ENCODE results near the gene RBM38. TPM values are rescaled to one million over a fixed set of nuclear protein-coding genes. Genes with fewer than 3 reads are reported as not detected.

Gene RBM38
- 24.3 to 36.9 TPM (median 34.0 TPM) in 5 replicates for total RNA-seq (2022; extraction: Qiagen RNA extraction)

DNA sequence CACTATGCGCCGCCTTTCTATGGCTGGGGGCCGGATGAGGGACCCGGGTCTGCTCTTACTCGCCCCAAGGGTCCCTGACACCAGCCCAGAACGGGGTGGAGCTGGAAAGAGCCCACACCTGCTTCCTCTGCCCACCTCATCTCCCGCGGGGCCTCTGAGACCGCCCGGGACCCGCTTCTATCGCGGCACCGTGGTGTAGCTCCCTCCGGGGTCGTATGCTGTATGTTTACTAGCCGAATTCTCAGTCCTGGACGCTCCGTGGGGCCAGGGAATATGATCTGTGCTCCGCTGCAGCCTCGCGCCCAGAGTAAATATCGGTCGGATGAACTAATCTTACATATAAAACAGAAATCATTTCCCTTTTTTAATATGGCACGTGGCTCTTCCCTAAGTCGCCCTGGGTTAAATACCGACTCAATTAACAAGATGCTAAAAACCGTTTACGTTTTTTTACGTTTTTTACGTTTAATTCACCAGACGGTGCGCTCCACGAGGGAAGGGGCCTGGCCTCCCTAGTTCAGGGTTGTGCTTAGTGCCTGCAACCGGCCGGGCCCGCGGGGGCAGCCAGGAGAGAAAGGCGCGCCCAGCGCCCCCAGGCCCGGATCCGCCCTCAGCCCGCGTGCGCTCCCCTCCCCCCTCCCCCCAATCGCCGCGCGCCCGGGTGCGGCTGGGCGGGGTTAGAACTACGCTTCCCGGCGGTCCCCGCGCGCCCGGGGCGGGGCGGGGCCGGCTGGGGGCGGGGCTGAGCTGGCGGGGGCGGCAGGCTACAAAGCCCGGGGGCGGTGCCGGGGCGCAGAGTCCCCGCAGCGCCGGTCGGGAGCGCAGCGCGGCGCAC lies at the start of gene RBM38:
Gene RBM38, plus strand, starts transcription at position 793 of the 835 bp plus-strand sequence. CDS start 186 bp downstream, outside the sequence.

DNA sequence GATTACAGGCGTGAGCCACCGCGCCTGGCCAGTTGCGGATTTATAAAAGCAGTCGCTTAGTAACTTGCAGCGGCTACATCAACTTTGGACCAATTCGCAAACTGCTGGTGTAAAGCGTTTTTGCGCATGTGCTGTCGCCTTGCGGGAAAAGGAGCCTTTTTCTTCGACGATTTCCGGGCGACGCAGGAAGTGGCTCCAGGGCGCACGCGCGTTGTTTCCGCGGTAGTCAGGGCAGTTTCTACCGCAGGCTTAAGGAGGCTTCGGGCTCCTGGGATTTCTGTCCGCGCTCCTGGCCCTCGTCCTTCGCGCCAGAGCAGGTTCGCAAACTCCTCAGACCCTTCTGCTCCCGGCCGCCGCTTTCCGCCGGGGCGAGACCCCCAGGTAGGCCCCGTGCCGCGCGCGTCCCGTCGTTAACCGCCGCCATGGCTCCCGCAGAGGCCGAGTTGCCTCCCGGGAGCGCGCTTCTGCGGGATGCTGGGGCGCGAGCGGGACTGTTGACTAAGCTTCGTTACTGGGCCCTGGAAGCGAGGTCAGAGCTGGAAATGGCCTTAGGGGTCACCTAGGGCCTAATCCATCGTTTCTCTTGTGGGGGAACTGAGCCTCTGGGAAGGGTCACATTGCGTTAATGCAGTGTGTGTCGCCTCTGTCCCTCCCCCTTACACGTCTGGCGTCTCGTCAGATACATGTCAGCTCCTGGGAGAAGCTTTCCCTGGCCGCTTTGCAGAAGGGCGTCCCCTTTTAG lies 40.0 kb upstream of the RBM38 start, which contains the start of gene RAE1:
Gene RAE1, plus strand, starts transcription at position 214 of the 742 bp plus-strand sequence. CDS start 2,784 bp downstream, outside the sequence.

Other genes starting within 250 kb of the RBM38 start
- 0.19 to 0.90 TPM (median 0.63 TPM) in 5 replicates for gene BMP7, start 124.8 kb upstream of the RBM38 start, total RNA-seq (2022; extraction: Qiagen RNA extraction)
- not detected in 5 replicates for gene SPO11, start 61.6 kb upstream of the RBM38 start, total RNA-seq (2022; extraction: Qiagen RNA extraction)
- gene RAE1, start 40.1 kb upstream of the RBM38 start, total RNA-seq (2022; extraction: Qiagen RNA extraction), result 56.3 to 70.2 TPM (median 59.0 TPM) in 5 replicates
- 0.02 TPM in 2 of 5 replicates, not detected in the others for gene CTCFL, start 133.7 kb downstream of the RBM38 start, total RNA-seq (2022; extraction: Qiagen RNA extraction)
- 0.03 to 0.23 TPM (median 0.16 TPM) in 5 replicates for gene PCK1, start 169.7 kb downstream of the RBM38 start, total RNA-seq (2022; extraction: Qiagen RNA extraction)
- gene ZBP1, start 229.0 kb downstream of the RBM38 start, total RNA-seq (2022; extraction: Qiagen RNA extraction), result 0.02 to 0.03 TPM in 2 of 5 replicates, not detected in the others